Upper lobe of left lung (tissue), 6 donors: ENCODE results near the gene GNAI1. TPM values are rescaled to one million over a fixed set of nuclear protein-coding genes. Genes with fewer than 3 reads are reported as not detected.

Source experiments
- ATAC-seq, 2 donors: fragments of 200-7000 bp; cut with Tn5 transposase; one replicate each; pipeline ENCODE4 v1.9.1; 2022; ENCODE audit warnings: mild to moderate bottlenecking in 2 of 2, moderate library complexity in 2 of 2; ENCODE audit not compliant: low FRiP score in 2 of 2
- DNase-seq, 2 donors: peaks; one replicate each; pipeline ENCODE4 v3.0.0-alpha.2; 2019 to 2020
- H3K27ac ChIP-seq, 4 donors: fragments of 200-600 bp; sonication (generic); one replicate each; pipeline ENCODE4 v1.5.1; 2016 to 2019
- H3K27me3 ChIP-seq, 4 donors: fragments of 200-600 bp; sonication (generic); one replicate each; pipeline ENCODE4 v1.5.1; 2017 to 2019
- H3K36me3 ChIP-seq, 4 donors: fragments of 200-600 bp; sonication (generic); one replicate each; pipeline ENCODE4 v1.5.1; 2016 to 2019
- H3K4me1 ChIP-seq, 4 donors: fragments of 200-600 bp; sonication (generic); one replicate each; pipeline ENCODE4 v1.5.1; 2018 to 2019
- H3K4me3 ChIP-seq, 4 donors: fragments of 200-600 bp; sonication (generic); one replicate each; pipeline ENCODE4 v1.5.1; 2017 to 2019; ENCODE audit warnings: mild to moderate bottlenecking in 2 of 4, moderate library complexity in 1 of 4
- H3K9me3 ChIP-seq, 4 donors: fragments of 200-600 bp; sonication (generic); one replicate each; pipeline ENCODE4 v1.5.1; 2018 to 2019
- CTCF ChIP-seq, 6 experiments: fragments of 450-650 bp in 4 of 6; fragments of 200-600 bp in 2 of 6; sonication (generic) in 2 of 6; IDR thresholded peaks; one replicate each; pipeline ENCODE4 v1.5.1; 2016 to 2019; ENCODE audit warnings: antibody characterized with exemption in 6 of 6
- EP300 ChIP-seq, 4 donors: sonication (generic); formaldehyde crosslinking; IDR thresholded peaks; one replicate each; pipeline ENCODE4 v1.5.1; 2017; ENCODE audit warnings: antibody characterized with exemption in 4 of 4, control low read depth in 2 of 4
- POLR2A ChIP-seq, 4 donors: fragments of 450-650 bp; IDR thresholded peaks; one replicate each; pipeline ENCODE4 v1.5.1; 2016 to 2017; ENCODE audit warnings: antibody characterized with exemption in 4 of 4, mild to moderate bottlenecking in 2 of 4
- POLR2AphosphoS5 ChIP-seq, 2 donors: sonication (generic); formaldehyde crosslinking; IDR thresholded peaks; one replicate each; pipeline ENCODE4 v1.5.1; 2017; ENCODE audit warnings: antibody characterized with exemption in 2 of 2
- WGBS, 2 donors: methylation state at CpG; one replicate each; pipeline ENCODE4 v1.1.5; 2017 to 2018; 5-methylcytosine and 5-hydroxymethylcytosine counted together
- total RNA-seq, 6 donors: library from RNA; depleted of rRNA in 4 of 6; stranded (reverse); fragments of >200 nt in 4 of 6; gene quantifications; one replicate each; pipeline versions ENCODE4 v1.1.0 to v1.2.1, GENCODE V29; 2016 to 2021
- donor health status: DM: no; HTN: no; CAD: no; lungs with moderate emphysema.
- donor health status: DM: no; HTN: yes; CAD: no; lungs with severe emphysema.

GNAI1 gene
- total RNA-seq, 6 donors from 2014 or later, result 16.7 to 26.6 (median 21.5) TPM

- WGBS, 2 donors, result 77 to 82% methylated on average over 3 of the region's 3 CpGs
- no peak for TF ChIP-seq POLR2AphosphoS5 (IDR thresholded peaks at IDR 0.05)
- no peak for TF ChIP-seq POLR2A (IDR thresholded peaks at IDR 0.05)
- no peak for TF ChIP-seq EP300 (IDR thresholded peaks at IDR 0.05)
- no peak for TF ChIP-seq CTCF (IDR thresholded peaks at IDR 0.05)
- H3K27me3 ChIP-seq, result no peaks in the 10 kb centered on the region
- H3K36me3 ChIP-seq, result no peaks in the 10 kb centered on the region
- no peak overlapping the region for H3K4me3 ChIP-seq
- peaks cover 0 to under 1% (median 0%) of the 10 kb centered on the region in 4 donors for H3K4me1 ChIP-seq
- no peaks in the 10 kb centered on the region for H3K9me3 ChIP-seq
- DNase-seq (no peak), ATAC-seq (peak in 1 of 2 donors; percentile 40)
- no peak overlapping the region for H3K27ac ChIP-seq
Measured at GRCh38 chr7:80128918-80129317, 5.7 kb upstream of the GNAI1 start.

- peaks cover 0 to 2% (median 0%) of the 10 kb centered on the region in 4 donors for H3K27me3 ChIP-seq
- ATAC-seq, result no peak
- peaks cover 0 to 4% (median 1%) of the 10 kb centered on the region in 4 donors for H3K4me1 ChIP-seq
- no peak overlapping the region for H3K27ac ChIP-seq
- TF ChIP-seq POLR2A (IDR thresholded peaks at IDR 0.05) (no peak), CTCF (IDR thresholded peaks at IDR 0.05) (no peak), EP300 (IDR thresholded peaks at IDR 0.05) (no peak), POLR2AphosphoS5 (IDR thresholded peaks at IDR 0.05) (no peak)
- H3K9me3 ChIP-seq, result no peaks in the 10 kb centered on the region
- H3K36me3 ChIP-seq, result no peaks in the 10 kb centered on the region
- no peak overlapping the region for H3K4me3 ChIP-seq
- DNase-seq, result no peak
Measured at GRCh38 chr7:80129785-80130184, 4.8 kb upstream of the GNAI1 start.

DNA sequence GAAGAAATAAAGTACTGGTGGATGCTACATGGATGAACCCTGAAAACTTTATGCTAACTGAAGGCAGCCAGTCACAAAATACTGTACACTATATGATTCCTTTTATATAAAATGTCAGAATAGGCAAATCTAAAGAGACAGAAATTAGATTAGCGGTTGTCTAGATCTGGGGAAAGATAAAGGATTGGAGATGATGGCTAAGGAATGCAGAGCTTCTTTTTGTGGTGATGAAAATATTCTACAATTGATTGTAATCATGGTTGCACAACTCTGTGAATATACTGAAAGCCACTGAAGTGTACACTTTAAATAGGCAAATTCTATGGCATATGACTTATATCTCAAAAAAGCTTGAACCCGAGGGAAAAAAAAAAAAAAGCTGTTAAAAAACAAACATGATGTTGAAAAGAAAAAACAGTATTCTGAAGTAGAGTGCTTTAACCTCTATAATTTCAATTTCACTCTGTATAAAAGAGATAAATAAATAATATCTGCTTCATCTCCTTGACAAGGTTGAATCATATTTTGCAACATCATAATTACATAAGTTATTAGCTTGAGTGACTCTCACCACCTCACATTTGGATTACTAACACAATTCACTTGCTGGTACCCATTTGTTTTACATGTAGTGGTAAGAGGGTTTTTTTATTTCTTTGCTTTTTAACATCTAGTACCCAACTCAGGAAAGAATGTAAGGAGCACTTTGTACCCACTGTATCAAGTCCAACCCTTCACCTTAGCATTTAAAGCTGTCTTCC lies 2.8 kb upstream of the GNAI1 start:
- WGBS, 2 donors, result 71% methylated on average over 2 of the region's 2 CpGs
- no peaks in the 10 kb centered on the region for H3K36me3 ChIP-seq
- peaks cover 3 to 11% (median 8%) of the 10 kb centered on the region in 4 donors for H3K4me1 ChIP-seq
- H3K9me3 ChIP-seq, result no peaks in the 10 kb centered on the region
- TF ChIP-seq EP300 (IDR thresholded peaks at IDR 0.05) (no peak), POLR2A (IDR thresholded peaks at IDR 0.05) (no peak), CTCF (IDR thresholded peaks at IDR 0.05) (no peak)
- no peak overlapping the region for H3K27ac ChIP-seq
- no peak for DNase-seq
- H3K4me3 ChIP-seq, result no peak overlapping the region
- no peak for ATAC-seq
- peaks cover 0 to 5% (median 0%) of the 10 kb centered on the region in 4 donors for H3K27me3 ChIP-seq

GRCh38 chr7:80132594-80132993 lies 2.0 kb upstream of the GNAI1 start:
- Histone ChIP-seq H3K27me3 (peaks cover 0 to 5% (median 0%) of the 10 kb centered on the region in 4 donors), H3K4me3 (no peak overlapping the region), H3K27ac (no peak overlapping the region), H3K36me3 (no peaks in the 10 kb centered on the region), H3K4me1 (peaks cover 3 to 11% (median 8%) of the 10 kb centered on the region in 4 donors), H3K9me3 (no peaks in the 10 kb centered on the region)
- ATAC-seq (no peak), DNase-seq (no peak)
- TF ChIP-seq EP300 (IDR thresholded peaks at IDR 0.05), result no peak
- 64 to 74% methylated on average over 3 of the region's 3 CpGs for WGBS, 2 donors

DNA sequence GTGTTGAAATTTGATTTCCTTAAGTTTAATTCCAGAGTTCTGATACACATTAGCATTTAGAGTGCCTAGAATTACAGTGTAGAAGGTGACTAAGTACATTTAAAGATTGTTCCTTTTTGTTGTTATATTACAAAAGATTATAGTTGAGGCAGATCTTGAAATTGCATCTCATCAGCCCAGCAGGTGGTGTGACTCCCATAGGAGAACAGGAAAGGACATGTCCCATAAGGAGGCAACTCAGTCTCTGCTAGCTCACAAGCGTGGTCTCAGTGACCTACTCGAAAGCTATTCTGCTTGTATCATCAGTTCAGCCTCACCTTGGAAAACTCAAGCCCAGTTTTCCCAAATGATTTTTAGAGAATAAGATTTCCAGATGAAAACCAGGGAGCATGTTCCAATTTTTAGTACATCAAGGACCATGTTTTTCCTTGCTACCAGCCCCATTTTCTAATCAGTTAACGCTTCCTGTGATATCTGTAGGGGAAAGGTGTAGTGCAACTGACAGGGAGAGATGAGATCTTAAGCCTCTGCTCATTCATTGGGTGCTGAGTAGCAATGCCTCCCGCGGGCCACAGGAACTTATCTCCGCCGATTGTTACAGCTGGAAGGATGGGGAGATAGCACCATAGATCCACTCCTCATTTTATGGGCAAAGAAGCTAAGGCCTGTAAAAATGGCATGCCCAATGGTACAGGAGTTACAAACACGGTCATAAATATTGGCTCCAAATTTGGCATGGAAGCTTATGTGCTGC lies 1.1 kb upstream of the GNAI1 start:
- DNase-seq, result no peak
- H3K36me3 ChIP-seq, result no peaks in the 10 kb centered on the region
- H3K9me3 ChIP-seq, result no peaks in the 10 kb centered on the region
- WGBS, 2 donors, result 67 to 72% methylated on average over 8 of the region's 8 CpGs
- H3K4me3 ChIP-seq, result peak overlapping the region in 3 of 4 donors; percentile 71 to 97 (median 91)
- peaks cover 3 to 11% (median 9%) of the 10 kb centered on the region in 4 donors for H3K4me1 ChIP-seq
- peak overlapping the region in 3 of 4 donors; percentile 80 to 96 (median 94) for H3K27ac ChIP-seq
- ATAC-seq, result no peak
- TF ChIP-seq EP300 (IDR thresholded peaks at IDR 0.05) (no peak), POLR2A (IDR thresholded peaks at IDR 0.05) (no peak), POLR2AphosphoS5 (IDR thresholded peaks at IDR 0.05) (no peak), CTCF (IDR thresholded peaks at IDR 0.05) (no peak)
- peaks cover 0 to 5% (median 0%) of the 10 kb centered on the region in 4 donors for H3K27me3 ChIP-seq
